ENCODE measurements around the gene SALL4.

GRCh38 chr20:51791626-51792025 lies 10.7 kb downstream of the SALL4 start:
- TF ChIP-seq POLR2A (IDR thresholded peaks at IDR 0.05; ENCODE audit: extremely low read depth, insufficient read length) (no peak), CTCF (IDR thresholded peaks at IDR 0.05; ENCODE audit: low read depth, low read length) (no peak), MAX (IDR thresholded peaks at IDR 0.05; ENCODE audit: low read depth, low read length) (no peak)
